HCT116 (cell line): ENCODE results near the gene PRELID2. TPM values are rescaled to one million over a fixed set of nuclear protein-coding genes. Genes with fewer than 3 reads are reported as not detected.

Experiments
- ATAC-seq: fragments of 200-7000 bp; cut with Tn5 transposase; 2 replicates; pipeline ENCODE4 v1.9.1; 2020; ENCODE audit warnings: mild to moderate bottlenecking, moderate library complexity
- BruUV-seq: library from RNA; stranded (reverse); fragments of 400-500 nt; replicated peaks from 2 replicates; lab custom pipeline; 2021; lab: Mats Ljungman, UMichigan
- CTCF ChIA-PET: fragments of 300-600 bp; sonication (Branson Sonifier 250); formaldehyde crosslinking; loops from one replicate; lab custom pipeline; 2021; ENCODE audit warnings: antibody characterized with exemption; lab: Charles Lee
- POLR2A ChIA-PET: fragments of 300-600, 350-600 bp; sonication (Branson Sonifier 250); formaldehyde crosslinking; loops from one replicate; lab custom pipeline; 2021; ENCODE audit warnings: antibody characterized with exemption; lab: Charles Lee
- RAD21 ChIA-PET, 2 experiments: fragments of 300-600 bp; sonication (Branson Sonifier 250); formaldehyde crosslinking; loops; one replicate each; lab custom pipeline; 2023; ENCODE audit warnings: low total read pairs in 2 of 2; ENCODE audit not compliant: uncharacterized antibody in 2 of 2, unreplicated experiment in 2 of 2, low non-redundant PET in 1 of 2; lab: Charles Lee
- DNase-seq: peaks from one replicate; pipeline ENCODE4 v3.0.0-alpha.2; 2010; ENCODE audit warnings: low read depth, low spot score
- H2AFZ ChIP-seq: fragments of 200-600 bp; shearing (Covaris generic), sonication (generic); 2 replicates; pipeline ENCODE4 v1.6.1; 2017; ENCODE audit warnings: low read depth, mixed run types, mixed read lengths, antibody characterized with exemption, low read length; ENCODE audit not compliant: poor library complexity, severe bottlenecking
- H3K27ac ChIP-seq: 2 replicates; pipeline ENCODE4 v1.5.1; 2012; ENCODE audit warnings: low read depth, low read length
- H3K27me3 ChIP-seq: fragments of 200-600 bp; sonication (generic); 2 replicates; pipeline ENCODE4 v1.6.1; 2016; ENCODE audit warnings: mixed run types, low read length, mixed read lengths; ENCODE audit not compliant: insufficient read depth
- H3K36me3 ChIP-seq, 2 experiments: fragments of 200-500 bp in 1 of 2; fragments of 200-600 bp in 1 of 2; sonication (Bioruptor generic) in 1 of 2; sonication (generic) in 1 of 2; 2 replicates each; pipeline versions ENCODE4 v1.5.1 to v1.6.1; 2014 to 2016; ENCODE audit warnings: low read length in 2 of 2, inconsistent platforms in 1 of 2, mixed read lengths in 1 of 2, mixed run types in 1 of 2; ENCODE audit not compliant: insufficient read depth in 2 of 2, control insufficient read depth in 1 of 2
- H3K4me1 ChIP-seq, 2 experiments: fragments of 200-600 bp in 1 of 2; sonication (generic) in 1 of 2; 2 replicates each; pipeline versions ENCODE4 v1.5.1 to v1.6.1; 2012 to 2017; ENCODE audit warnings: low read length in 2 of 2, inconsistent platforms in 1 of 2, mild to moderate bottlenecking in 1 of 2, mixed read lengths in 1 of 2, mixed run types in 1 of 2, moderate library complexity in 1 of 2; ENCODE audit not compliant: insufficient read depth in 2 of 2, control insufficient read depth in 1 of 2
- H3K4me2 ChIP-seq: fragments of 200-600 bp; sonication (generic); 2 replicates; pipeline ENCODE4 v1.6.1; 2017; ENCODE audit warnings: mixed run types, low read length, mixed read lengths
- H3K4me3 ChIP-seq, 2 experiments: fragments of 200-600 bp in 1 of 2; sonication (generic) in 1 of 2; replicated peaks in 1 of 2; 2 replicates each; pipeline ENCODE4 v1.5.1; 2011 to 2016; ENCODE audit warnings: low read length in 2 of 2, control low read depth in 1 of 2, low read depth in 1 of 2, mild to moderate bottlenecking in 1 of 2, mixed read lengths in 1 of 2, mixed run types in 1 of 2
- H3K79me2 ChIP-seq: fragments of 200-600 bp; sonication (generic); 2 replicates; pipeline ENCODE4 v1.6.1; 2017; ENCODE audit warnings: mild to moderate bottlenecking, mixed run types, low read length, moderate library complexity, mixed read lengths; ENCODE audit not compliant: insufficient read depth
- H3K9ac ChIP-seq: fragments of 200-600 bp; sonication (generic); 2 replicates; pipeline ENCODE4 v1.6.1; 2016; ENCODE audit warnings: low read length, mixed read lengths
- H3K9me2 ChIP-seq: fragments of 200-600 bp; sonication (generic), shearing (Covaris generic); 2 replicates; pipeline ENCODE4 v1.6.1; 2017; ENCODE audit warnings: mixed run types, mild to moderate bottlenecking, moderate library complexity; ENCODE audit not compliant: insufficient read depth
- H3K9me3 ChIP-seq, 2 experiments: fragments of 200-500 bp in 1 of 2; fragments of 200-600 bp in 1 of 2; sonication (Bioruptor generic) in 1 of 2; sonication (generic) in 1 of 2; 2 replicates each; pipeline ENCODE4 v1.6.1; 2014 to 2017; ENCODE audit warnings: low read length in 2 of 2, mixed read lengths in 2 of 2, inconsistent platforms in 1 of 2, low read depth in 1 of 2, mild to moderate bottlenecking in 1 of 2, mixed run types in 1 of 2, moderate library complexity in 1 of 2; ENCODE audit not compliant: control insufficient read depth in 1 of 2, insufficient read depth in 1 of 2
- H4K20me1 ChIP-seq: fragments of 200-600 bp; sonication (generic), shearing (Covaris generic); 2 replicates; pipeline ENCODE4 v1.6.1; 2017; ENCODE audit warnings: mixed run types, mild to moderate bottlenecking, moderate library complexity; ENCODE audit not compliant: insufficient read depth
- ATF3 ChIP-seq: IDR thresholded peaks from 2 replicates; pipeline ENCODE4 v1.6.1; 2012
- CBX3 ChIP-seq: IDR thresholded peaks from 2 replicates; pipeline ENCODE4 v1.6.1; 2012; ENCODE audit warnings: low read depth
- CEBPB ChIP-seq: IDR thresholded peaks from 2 replicates; pipeline ENCODE4 v1.6.1; 2012; ENCODE audit warnings: low read depth
- EZH2 ChIP-seq: fragments of 200-600 bp; sonication (generic); IDR thresholded peaks from 2 replicates; pipeline ENCODE4 v1.6.1; 2017; ENCODE audit warnings: antibody characterized with exemption, mixed run types
- EZH2phosphoT487 ChIP-seq: fragments of 200-600 bp; IDR thresholded peaks from 2 replicates; pipeline ENCODE4 v1.6.1; 2018; ENCODE audit warnings: antibody characterized with exemption, borderline replicate concordance
- FOSL1 ChIP-seq: IDR thresholded peaks from 2 replicates; pipeline ENCODE4 v1.6.1; 2012; ENCODE audit warnings: low read depth
- JUND ChIP-seq: IDR thresholded peaks from 2 replicates; pipeline ENCODE4 v1.6.1; 2012
- POLR2A ChIP-seq: IDR thresholded peaks from 2 replicates; pipeline ENCODE4 v1.7.0; 2011; ENCODE audit warnings: borderline replicate concordance; ENCODE audit not compliant: insufficient read depth, insufficient read length; ENCODE audit errors: extremely low read depth
- RAD21 ChIP-seq: IDR thresholded peaks from 2 replicates; pipeline ENCODE4 v1.6.1; 2012; ENCODE audit warnings: low read depth, mild to moderate bottlenecking
- SIN3A ChIP-seq: IDR thresholded peaks from 2 replicates; pipeline ENCODE4 v1.6.1; 2012; ENCODE audit warnings: low read depth
- SP1 ChIP-seq: IDR thresholded peaks from 2 replicates; pipeline ENCODE4 v1.6.1; 2012; ENCODE audit warnings: low read depth
- ZFX ChIP-seq: fragments of 450-650 bp; IDR thresholded peaks from 2 replicates; pipeline ENCODE4 v1.6.1; 2017
- ZNF274 ChIP-seq: fragments of 200-500 bp; sonication (Bioruptor generic); IDR thresholded peaks from 2 replicates; pipeline ENCODE4 v1.6.1; 2014; ENCODE audit warnings: mild to moderate bottlenecking, low read depth, low read length, inconsistent platforms
- intact Hi-C: fragments of 100-400 bp; cut with micrococcal nuclease; formaldehyde crosslinking; loops from 2 replicates; pipeline ENCODE4 v1.10.0; 2022
- total RNA-seq: library from RNA; stranded (reverse); gene quantifications from one replicate; pipeline ENCODE4 v1.2.1, GENCODE V29; 2021; ENCODE audit not compliant: unreplicated experiment
- TF ChIP-seq, protein P1 (sequence below): IDR thresholded peaks from 2 replicates; pipeline ENCODE4 v1.6.1; 2011; ENCODE audit warnings: mild to moderate bottlenecking, low read length, moderate library complexity; ENCODE audit not compliant: insufficient replicate concordance; ENCODE audit errors: extremely low read depth
- TF ChIP-seq, protein P2 (sequence below): IDR thresholded peaks from 2 replicates; pipeline ENCODE4 v1.6.1; 2012

Gene PRELID2
- total RNA-seq, 1 experiment from 2014 or later = 20.1 TPM

GRCh38 chr5:145775893-145776444 lies 59.2 kb downstream of the PRELID2 start:
- H2AFZ ChIP-seq = no peak overlapping the region
- ATAC-seq = peak; percentile 73
- intact Hi-C loops = no loop called here
- no peaks in the 10 kb centered on the region for H4K20me1 ChIP-seq
- BruUV-seq = no TSS peak
- peak; percentile 47 for DNase-seq
- H3K4me1 ChIP-seq = peaks cover 0 to 6% of the 10 kb centered on the region in 2 experiments; a peak in 2 of 4 replicates
- H3K27ac ChIP-seq = no peak overlapping the region
- H3K27me3 ChIP-seq = no peaks in the 10 kb centered on the region
- RAD21 ChIA-PET = no interaction called here
- H3K9me3 ChIP-seq = peaks cover 0 to 7% of the 10 kb centered on the region in 2 experiments; a peak in 2 of 4 replicates
- H3K36me3 ChIP-seq = no peaks in the 10 kb centered on the region
- H3K9ac ChIP-seq = no peak overlapping the region
- CTCF ChIA-PET = no interaction called here
- no peaks in the 10 kb centered on the region for H3K79me2 ChIP-seq
- POLR2A ChIA-PET = no interaction called here
- TF ChIP-seq JUND = peak; percentile 57
- no peak for TF ChIP-seq EZH2phosphoT487
- TF ChIP-seq ATF3 = peak; percentile 65
- TF ChIP-seq RAD21 = 0 out of 2 replicates have a peak, but pooled peaks have one; percentile 6
- TF ChIP-seq, protein P1, sequence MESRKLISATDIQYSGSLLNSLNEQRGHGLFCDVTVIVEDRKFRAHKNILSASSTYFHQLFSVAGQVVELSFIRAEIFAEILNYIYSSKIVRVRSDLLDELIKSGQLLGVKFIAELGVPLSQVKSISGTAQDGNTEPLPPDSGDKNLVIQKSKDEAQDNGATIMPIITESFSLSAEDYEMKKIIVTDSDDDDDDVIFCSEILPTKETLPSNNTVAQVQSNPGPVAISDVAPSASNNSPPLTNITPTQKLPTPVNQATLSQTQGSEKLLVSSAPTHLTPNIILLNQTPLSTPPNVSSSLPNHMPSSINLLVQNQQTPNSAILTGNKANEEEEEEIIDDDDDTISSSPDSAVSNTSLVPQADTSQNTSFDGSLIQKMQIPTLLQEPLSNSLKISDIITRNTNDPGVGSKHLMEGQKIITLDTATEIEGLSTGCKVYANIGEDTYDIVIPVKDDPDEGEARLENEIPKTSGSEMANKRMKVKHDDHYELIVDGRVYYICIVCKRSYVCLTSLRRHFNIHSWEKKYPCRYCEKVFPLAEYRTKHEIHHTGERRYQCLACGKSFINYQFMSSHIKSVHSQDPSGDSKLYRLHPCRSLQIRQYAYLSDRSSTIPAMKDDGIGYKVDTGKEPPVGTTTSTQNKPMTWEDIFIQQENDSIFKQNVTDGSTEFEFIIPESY = no peak
- TF ChIP-seq POLR2A = no peak
- TF ChIP-seq, protein P2, sequence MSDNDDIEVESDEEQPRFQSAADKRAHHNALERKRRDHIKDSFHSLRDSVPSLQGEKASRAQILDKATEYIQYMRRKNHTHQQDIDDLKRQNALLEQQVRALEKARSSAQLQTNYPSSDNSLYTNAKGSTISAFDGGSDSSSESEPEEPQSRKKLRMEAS = 0 out of 2 replicates have a peak, but pooled peaks have one; percentile 20
- no peak for TF ChIP-seq ZFX
- peak; percentile 66; the same call in 1 of the 2 replicates for TF ChIP-seq CBX3
- peak; percentile 53 for TF ChIP-seq FOSL1
- TF ChIP-seq SIN3A = no peak
- peak; percentile 91 for TF ChIP-seq CEBPB
- TF ChIP-seq EZH2 = no peak
- peak; percentile 60 for TF ChIP-seq SP1
- no peak for TF ChIP-seq ZNF274
- no peaks in the 10 kb centered on the region for H3K9me2 ChIP-seq
- H3K4me2 ChIP-seq = no peak overlapping the region; the same call in 1 of the 2 replicates
- H3K4me3 ChIP-seq = no peak overlapping the region
